HG03469 (cell line): ENCODE results near the gene LRP3.
"Not testable (repeated sequence)": the region's sequence is repeated elsewhere in the genome, so short reads cannot be mapped to it uniquely, and the experiment has no call there.

Source experiments
- ATAC-seq: cut with Tn5 transposase; IDR thresholded peaks from one replicate; pipeline ENCODE4 v1.9.1; 2021; ENCODE audit warnings: mild to moderate bottlenecking, moderate library complexity, moderate number of reproducible peaks; ENCODE audit not compliant: unreplicated experiment

Gene LRP3

DNA sequence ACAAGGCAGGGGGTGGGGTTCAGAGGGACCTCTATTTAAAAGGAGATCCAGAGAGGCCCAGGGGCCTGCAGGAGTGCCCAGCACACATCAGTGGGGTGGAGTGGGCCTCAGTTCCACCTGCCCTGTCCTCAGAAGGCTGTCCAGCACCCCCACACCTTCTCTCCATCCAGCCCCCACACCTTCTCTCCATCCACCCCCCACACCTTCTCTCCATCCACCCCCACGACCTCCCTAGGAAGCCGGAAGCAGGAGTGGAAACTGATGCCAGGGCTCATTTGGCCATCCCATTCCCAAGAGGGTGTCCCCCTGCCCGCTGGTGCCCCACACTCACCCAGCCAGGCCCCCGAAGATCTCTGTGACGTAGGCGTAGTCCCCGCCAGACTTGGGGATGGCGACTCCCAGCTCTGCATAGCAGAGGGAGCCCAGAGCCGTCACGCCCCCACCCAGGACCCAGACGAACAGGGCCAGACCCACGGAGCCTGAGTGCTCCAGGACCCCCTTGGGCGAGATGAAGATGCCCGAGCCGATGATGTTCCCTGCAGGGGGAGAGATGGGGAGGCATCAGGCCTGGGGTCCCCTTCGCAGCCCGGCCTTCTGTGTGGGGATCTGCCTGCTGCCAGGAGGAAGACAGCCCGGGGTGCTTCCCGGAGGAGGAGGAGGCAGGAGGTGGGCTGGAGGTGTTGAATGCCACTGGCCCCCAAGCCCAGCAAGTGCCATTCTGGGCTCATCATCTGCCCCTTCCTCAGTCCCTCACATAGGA is 21.5 kb downstream of the LRP3 start:
- ATAC-seq, result no peak

DNA sequence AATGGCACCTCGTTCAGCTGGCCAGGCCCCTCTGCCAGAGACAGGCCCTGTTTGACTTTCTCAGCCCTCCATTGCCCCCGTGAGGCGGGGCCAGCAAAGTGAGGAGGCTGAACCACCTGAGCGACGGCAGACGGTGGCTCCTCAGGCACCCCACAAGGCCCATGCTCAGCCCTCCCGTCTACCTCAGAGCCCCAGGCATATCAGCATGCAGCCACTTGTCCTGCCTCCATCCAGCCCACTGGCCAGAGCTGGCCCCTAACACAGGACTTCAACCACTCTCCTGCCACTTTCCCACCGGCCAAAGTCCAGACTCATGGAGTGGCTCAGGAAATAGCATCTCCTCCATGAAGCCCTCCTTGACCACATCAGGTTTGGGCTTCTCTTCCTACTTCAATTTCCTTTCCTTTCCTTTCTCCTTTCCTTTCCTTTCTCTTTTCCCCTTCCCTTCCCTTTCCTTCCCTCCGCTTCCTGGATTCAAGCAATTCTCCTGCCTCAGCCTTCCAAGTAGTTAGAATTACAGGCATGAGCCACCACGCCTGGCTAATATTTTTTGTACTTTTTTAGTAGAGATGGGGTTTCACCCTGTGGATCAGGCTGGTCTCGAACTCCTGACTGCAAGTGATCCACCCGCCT is 22.2 kb downstream of the LRP3 start:
- ATAC-seq, result no peak

DNA sequence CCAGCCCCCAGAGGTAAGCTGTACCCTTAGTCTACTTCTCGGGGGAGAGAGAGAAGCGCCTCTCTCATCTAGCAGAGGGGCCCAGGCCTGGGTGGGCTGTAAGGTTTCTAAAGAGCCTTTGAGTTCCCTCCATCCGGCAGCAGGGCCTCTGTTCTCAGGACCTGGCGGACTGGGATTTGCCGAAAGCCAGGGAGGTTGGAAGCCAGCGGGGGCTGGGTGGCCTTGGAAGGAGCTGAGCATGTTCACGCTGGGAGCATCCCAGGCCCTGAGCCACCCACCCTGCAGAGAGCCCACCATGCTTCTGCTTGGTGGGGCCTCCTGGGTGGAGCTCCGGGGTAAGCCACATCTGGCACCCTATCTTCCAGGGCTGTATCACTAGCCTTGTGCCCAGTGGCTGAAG is 23.8 kb downstream of the LRP3 start:
- ATAC-seq, result no peak

DNA sequence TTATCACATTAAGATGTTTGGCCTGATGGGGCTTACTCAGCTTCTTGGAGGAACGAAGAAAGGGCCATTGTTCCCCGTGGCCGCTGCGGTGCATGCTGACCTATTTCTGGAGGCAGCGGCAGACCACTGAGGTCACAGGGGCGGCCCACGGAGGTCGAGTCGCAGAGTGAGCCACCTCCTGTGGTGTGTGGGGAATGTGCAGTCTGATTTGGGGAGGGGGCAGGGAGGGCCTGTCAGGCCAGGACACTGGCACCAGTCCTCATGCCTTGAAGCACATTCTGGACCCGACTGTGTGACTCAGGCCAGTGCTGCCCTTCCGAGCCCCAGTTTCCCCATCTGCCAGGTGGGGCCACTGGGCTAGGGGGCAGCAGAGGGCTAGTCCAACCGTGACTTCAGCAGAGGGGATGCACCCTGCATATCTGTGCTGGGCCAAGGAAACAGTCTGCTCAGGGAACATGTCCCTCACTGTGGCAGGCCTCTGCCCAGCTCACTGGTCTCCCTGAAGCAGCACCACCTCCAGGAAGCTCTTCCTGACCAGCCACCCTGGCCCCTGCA is 25.2 kb downstream of the LRP3 start:
- ATAC-seq, result no peak

DNA sequence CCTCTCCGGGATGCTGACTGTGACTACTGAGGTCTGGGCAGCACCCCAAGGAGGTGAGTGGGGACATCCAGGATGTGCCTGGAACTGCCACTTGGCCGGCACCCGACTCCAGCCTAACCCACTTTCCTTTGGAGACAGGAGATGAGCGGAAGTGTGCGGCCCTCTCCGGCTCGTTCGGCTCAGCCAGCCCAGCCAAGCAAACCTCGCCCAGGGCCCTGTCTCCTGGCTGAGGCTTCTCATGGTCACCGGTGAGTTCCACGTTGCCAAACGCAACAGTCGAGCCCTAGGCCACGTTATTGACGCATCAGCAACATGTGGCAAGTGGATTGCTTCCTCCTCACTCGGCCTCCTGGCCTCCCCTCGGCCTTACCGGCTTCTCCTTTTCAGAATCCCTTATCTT is 26.0 kb downstream of the LRP3 start:
- no peak for ATAC-seq

DNA sequence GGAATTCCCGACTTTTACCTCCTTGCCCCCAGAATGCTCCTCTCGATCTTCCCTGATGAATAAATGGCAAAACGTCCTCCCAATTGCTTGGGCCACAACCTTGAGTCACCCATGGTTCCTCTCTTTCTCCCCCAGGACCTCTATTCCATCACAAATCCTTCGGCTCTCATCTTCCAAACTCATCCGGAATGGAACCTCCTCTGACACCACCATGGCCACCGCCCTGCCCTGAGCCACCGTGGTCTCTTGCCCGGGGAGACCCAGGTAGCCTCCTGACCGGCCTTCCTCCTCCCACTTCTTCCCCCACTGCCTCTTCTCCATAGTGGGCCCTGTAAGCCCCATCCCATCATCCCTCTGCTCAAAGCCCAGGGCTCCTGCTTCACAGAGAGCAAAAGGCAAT is 26.6 kb downstream of the LRP3 start:
- no peak for ATAC-seq

DNA sequence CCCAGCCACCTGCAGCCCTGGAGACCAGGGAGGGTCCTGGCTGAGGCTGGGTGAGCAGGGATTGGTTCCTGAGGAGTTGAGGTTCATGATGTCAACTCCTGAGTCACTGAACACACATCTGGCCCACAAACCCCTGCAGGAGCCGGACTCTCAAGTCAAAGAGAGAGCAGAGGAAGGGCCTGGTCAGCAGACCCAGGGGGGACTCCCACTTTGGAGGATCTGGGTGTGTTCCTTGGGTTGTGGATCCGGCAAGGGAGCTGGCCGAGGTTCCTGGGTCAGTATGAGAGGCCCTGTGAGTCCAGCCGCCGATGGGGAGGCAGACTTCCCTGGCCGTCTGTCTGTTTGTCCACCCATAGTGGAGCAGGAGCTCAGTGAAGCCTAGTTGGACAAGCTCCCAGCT is 27.5 kb downstream of the LRP3 start:
- no peak for ATAC-seq

DNA sequence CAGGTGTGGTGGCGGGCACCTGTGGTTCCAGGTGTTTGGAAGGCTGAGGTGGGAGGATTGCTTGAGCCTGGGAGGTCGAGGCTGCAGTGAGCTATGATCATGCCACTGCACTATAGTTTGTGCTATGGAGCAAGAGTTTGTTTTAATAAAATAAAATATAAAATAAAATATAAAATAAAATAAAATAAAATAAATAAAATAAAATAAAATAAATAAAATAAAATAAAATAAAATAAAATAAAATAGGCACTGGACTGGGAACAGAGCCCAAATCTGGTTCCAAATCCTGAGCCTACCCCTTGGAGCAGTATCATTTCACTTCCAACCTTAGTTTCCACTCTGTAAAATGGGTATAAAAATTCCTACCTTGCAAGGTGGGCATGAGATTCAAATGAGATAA is 28.1 kb downstream of the LRP3 start:
- ATAC-seq, result not testable (repeated sequence)

DNA sequence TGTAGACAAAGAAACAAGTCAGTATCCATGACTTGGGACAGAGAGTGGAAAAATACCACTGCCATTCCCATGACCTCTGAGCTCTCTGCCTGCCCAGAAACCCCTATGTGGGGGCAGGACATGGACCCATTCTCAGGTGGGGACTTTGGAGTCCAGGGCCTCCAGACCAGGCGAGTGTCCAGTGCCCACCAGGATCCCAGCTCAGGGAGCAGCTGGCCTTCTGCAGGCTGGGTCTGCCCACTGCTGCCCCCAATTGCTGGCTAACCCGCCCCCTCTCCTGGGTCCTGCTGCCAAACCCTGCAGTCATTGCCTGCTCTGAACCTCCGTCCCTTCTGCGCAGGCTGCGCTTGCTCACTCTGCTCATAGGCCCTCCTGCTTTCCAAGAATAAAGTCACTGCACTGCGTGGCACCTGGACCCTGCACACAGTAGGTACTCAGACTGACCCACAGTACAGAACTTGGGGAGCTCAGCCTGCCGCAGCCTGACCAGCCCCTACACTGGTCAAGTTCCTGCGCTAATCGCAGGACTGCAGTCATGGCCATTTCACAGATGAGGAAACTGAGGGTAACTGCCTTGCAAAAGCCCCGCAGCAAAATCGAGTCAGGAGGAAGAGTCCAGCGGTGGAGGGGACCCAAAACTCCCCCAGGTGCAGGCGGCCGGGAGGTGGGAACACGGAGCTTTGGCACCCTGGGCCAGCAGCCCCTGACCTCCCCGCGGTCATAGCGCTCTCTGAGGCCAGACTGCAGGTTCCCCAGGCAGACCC is 30.7 kb downstream of the LRP3 start:
- no peak for ATAC-seq

DNA sequence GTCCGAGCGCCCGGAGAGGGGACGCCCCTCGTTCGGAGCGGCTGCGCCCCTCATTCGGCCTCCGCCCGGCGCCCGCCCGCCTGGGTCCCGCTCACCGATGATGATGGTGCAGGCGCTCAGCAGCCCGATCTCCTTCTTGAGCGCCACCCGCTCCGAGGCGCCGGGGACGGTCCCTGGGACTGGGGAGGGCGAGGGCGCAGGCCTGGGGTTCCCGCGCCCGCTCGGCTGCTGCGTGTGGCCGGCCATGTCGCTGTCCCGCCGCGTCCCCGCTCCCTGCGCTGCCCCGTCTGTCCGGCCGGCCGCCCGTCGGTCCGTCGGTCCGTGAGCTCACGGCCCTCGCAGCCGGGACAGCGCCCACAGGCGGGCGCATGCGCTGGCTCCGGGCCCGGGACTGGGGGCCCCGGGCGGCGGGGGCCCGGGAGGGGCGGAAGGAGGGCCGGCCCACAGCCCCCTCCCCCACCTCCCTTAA is 31.4 kb downstream of the LRP3 start, which contains the start of gene SLC7A10:
Gene SLC7A10, minus strand, starts transcription at position 393 of the 469 bp plus-strand sequence. Its CDS starts 147 bp downstream, at position 246.
- ATAC-seq, result no peak

DNA sequence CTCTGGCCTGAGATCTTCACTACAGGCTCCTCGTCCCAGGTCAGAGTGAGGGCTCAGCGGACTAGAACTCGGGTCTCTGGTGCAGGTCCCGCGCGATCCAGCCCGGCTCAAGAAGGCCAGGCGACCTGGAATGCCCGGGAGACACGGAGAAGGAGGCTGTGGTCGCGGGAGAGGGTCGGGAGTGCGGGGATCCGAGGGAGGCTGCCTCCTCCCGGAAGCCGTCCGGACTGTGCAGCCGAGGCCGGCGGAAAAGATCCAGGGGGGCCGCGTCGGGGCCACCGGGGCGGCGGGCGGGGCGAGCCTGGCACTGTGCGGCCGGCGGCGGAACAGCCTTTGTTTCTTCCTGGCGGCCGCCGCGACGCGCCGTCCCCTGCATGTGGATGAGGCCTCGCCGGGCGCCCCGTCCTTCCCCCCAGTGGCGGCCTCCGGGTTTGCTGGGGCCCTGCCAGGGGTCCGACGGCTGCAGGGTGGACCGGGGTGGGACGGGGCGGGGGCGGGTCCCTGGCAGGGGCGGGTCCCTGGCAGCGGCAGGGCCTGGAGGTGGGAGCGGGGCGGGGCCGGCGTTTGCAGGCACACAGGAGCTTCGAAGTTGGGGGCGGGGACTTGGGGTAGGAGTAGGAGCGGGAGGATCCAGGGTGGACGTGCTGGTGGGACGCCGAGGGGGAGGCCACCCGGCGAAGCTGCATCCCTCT is 32.6 kb downstream of the LRP3 start:
- no peak for ATAC-seq

DNA sequence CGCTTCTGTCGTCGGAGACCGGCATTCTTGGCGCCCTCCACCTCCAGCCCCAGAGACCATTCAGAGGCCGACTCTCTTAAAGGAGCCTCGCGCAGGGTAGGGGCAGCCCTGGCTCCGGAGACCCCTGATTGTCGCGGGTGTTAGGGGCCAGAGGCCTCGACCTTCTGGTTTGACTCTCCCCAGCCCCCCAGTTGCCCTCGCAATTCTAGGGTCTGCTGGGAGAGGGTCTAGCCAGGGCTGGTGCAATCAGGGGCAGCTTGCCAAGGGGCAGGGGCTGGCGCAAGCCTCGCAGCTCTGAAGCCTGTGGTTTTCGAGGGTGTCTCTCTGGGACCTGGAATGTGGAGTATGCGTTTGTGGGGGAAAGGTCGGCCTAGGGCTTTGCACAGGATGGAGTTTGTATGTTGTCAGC is 33.1 kb downstream of the LRP3 start:
- ATAC-seq, result no peak

DNA sequence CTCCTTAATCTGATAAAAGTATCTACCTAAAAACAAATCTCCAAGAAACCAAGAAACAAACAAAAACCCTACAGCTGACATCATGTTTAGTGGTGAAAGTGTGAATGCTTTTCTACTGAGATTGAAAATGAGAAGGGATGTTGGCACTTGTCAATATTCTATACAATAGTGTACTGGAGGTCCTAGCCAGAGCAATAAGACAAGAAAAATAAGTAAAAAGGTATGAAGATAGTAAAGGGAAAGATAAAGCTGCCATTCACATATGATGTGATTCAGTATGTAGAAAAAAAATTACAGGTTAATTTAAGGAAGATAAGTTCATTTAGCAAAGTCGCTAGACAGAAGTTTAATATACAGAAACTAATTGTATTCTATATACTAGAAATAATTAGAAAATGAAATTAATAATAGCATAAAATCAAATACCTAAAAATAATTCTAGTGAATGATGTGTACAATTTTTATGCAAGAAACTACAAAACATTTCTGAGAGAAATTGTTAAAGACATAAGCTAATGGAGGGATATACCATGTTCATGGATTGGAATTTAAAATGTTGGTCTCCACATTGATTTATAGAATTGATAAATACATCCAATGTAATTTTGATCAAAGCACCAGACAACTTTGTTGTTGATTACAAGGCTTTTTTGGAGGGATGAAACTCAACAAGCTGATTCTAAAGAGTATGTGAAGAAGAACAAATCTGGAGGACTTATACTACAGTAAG is 33.9 kb downstream of the LRP3 start:
- ATAC-seq, result no peak

DNA sequence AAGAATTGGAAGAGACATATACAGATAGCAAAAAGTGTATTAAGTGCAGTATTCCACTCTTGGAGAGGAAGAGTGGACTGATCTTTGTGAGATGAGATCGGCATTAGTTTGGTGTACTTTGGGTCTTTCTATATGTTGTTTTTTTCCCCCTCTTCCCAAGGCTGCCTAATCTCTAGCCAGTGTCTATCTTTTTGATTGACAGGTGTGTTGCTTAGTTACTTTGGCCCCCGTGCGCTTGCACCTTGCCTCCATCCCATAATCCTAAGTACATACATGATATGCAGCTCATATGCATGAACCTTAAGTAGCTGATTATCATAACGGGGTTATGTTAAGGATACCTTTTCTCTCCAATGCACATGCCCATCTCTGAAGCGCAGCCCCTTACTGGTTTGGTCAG is 35.8 kb downstream of the LRP3 start:
- ATAC-seq, result no peak

DNA sequence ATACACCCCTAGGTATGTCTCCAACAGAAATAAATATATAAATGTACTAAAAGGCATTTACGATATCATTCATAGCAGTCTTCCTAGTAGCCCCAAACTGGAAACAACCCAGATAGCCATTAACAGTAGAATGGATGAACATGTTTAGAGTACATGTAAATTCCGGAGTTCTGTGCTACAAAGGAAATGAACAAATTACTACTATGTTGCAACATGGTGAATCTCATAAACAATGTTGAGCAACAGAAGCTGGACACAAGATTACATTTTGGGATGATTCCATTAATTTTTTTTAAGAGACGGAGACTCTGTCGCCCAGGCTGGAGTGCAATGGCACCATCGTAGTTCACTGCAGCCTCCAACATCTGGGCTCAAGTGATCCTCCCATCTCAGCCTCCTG is 37.4 kb downstream of the LRP3 start:
- no peak for ATAC-seq

DNA sequence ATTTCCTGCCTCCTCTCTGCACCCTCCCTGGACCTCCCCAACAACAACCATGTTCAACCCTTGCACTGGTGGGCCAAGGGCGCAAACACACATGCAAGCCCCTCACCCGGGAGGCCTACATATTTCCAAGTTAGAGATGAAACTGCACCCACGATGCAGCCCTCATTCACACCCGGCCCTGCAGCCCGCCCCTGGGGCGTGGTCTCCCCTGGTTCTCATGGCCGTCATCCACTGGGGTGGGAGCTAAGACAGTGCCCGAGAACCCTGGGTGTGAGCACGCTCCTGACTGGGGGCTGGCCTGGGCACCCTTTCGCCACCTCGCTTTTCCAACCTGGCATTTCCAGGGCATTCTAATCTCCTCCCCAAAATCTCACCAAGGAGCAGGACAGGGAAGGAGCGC is 38.5 kb downstream of the LRP3 start:
- ATAC-seq, result no peak

DNA sequence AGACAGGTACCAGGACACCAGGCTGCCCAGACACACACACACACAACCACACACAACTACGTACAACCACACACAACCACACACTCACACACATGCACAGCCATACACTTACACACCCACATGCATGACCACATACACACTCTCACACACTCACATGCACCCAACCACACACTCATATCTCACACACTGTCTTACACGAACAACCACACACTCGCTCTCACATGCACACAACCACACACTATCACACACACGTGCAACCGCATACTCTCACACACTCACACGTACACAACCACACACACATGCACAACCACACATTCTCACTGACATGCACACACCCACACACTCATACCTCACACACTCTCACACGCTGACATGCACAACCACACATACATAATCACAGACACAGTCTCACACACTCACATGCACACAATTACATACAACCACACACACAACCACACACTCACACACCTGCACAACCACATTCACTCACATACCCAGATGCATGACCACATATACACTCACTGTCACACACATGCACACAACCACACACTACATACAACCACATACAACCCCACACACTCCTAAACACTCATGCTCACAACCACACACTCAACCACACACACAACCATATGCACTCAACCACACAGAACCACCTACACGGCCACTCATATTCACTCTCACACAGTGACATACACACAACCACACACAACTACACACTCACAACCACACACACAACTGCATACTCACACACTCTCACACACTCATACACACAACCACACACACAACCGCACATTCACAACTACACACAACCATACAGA is 39.1 kb downstream of the LRP3 start:
- no peak for ATAC-seq

DNA sequence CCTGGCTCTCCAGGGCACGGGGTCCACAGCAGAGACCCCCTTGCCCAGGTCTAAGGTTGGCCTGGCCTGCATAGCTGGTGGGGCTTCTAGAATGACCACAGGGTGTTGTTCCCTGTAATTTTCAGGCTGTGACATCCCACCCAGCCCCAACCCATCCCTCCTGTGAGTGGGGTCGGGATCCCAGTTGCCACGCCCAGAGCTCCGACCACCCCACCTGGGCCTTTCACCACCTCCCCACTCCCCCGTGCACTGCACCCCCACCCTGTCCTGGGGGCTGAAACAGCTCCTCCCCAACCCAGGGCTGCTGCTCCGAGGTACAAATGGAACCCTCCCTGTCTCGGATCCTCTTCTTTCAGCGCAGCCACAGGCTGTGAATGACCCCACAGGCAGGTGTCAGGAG is 40.0 kb downstream of the LRP3 start:
- ATAC-seq, result no peak

DNA sequence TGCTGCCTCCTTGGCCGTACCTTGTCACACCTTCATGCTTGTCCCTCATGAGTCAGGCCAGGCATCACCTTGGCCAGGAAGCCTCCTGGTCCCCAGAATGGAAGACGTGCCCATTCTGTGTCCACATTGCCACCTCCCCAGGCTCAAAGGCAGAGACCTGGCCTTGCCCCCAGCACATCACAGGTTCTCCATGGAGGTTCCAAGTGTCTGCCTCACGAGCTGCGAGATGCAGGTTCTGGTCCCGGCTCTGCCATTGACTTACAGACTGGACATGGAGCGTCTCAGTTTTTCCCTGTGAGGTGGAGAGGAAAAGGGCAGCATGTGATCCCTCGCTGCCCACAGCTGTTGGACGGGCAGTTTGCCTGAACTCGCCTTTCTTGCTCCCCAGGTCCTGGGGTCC is 40.6 kb downstream of the LRP3 start:
- ATAC-seq, result no peak
